Activated CD4-positive, alpha-beta T cell treated with anti-CD3 and anti-CD28 coated beads, Interleukin-2, amount 50 U/mL, for 24 hours (primary cell): ENCODE results near the gene ATP2B2.

Source experiments
- DNase-seq, 2 donors: peaks; one replicate each; pipeline ENCODE4 v3.0.0-alpha.2; 2020; ENCODE audit warnings: low read depth in 1 of 2, low spot score in 1 of 2

ATP2B2 gene

DNA sequence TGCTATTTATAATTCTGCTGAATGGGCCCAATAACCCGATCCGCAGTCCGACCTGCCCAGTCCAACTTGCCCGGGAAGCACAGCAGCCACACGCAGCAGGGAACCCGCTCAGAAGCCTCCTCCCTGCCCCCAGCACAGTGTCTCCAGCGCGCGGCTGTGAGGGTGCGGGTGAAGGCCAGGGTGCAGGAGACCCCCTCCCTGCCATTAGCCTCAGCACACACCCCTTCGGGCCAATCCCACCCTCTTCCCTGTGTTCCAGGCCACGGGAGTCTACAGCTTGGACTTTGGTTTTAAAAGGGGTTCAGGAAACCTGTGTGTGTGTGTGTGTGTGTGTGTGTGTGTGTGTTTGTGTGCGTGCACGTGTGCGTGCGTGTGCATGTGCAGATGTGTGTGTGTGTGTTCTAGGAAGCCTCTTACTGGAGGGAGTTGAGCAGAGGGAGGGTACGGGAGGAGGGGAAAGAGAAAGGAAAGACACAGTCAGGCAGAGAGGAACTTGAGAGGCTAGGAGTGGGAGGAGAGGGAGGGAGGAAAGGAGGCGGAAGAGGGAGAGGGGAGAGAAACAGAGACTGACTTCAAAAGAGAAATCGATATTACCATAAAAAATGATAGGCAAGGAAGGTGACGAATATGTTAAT, 34.2 kb downstream of the ATP2B2 start:
- DNase-seq, result no peak

GRCh38 chr3:10470120-10471053, 35.0 kb downstream of the ATP2B2 start:
- no peak for DNase-seq

DNA sequence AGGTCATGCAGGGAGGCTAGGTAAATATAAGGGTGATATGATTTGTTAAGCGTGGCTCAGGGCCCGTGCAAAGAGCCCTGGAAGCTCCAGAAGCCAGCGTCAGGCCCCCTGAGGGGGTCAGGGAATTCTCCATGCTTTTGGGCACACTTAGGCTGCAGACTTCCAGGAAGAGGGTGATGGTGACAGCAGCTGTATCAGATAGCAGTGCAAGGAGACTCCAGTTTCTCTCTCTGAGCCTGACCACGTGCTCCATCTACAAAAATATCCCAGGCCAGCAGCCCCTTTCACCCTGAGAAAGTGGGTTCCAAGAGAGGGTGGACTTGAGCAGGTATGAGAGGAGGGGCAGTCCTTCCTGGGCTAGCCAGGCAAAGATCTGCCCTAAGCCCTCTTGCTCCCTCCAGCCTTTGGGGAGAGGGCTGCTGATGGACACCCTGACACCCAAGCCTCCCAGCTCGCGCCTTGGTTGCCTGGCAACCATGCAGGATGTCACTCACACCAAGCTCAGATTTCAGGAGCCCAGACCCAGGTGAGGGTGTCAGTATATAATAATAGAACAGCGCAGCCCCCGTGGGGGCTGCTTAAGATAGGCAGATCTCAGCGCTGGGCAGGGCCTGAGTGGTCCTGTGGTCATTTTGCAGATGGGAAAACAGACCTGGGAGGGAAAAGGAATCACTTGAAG, 35.8 kb downstream of the ATP2B2 start:
- DNase-seq, result no peak

DNA sequence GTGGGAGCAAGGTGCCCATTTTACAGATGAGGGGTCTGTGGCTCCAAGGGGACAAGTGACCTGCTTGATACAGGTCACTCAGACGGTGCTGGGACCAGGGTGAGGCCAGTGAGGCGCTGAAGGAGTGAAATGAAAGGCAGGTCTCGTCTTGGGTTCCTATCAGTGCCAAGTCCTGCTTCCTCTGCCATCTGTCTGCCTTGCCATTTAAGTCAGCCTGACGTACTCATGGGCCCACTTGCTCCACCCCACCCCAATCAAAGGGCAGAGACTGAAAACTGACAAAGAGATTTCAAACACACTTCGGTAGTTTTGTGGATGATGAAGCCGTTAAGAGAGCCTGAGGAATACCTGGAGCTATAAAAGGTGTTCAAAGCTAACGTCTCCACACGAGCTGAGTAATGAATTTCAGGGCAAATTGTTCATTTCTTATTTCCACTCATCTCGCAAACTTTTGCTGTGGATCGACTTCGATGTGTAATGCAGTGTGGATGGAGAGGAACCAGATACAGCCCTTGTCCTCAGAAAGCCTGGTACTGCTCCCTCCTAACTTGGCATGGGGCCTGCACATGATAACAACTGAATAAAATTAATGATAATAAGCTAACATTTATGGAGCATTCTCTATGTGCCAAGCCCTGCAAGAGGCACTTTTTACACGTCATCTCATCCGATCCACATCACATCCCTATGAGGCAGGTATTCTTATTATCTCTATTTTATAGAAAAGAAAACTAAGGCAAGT, 36.6 kb downstream of the ATP2B2 start:
- no peak for DNase-seq

GRCh38 chr3:10467904-10468612, 37.3 kb downstream of the ATP2B2 start:
- no peak for DNase-seq

- no peak for DNase-seq
These were observed 38.2 kb downstream of the ATP2B2 start for GRCh38 chr3:10467204-10467603.

GRCh38 chr3:10466186-10466585, 39.2 kb downstream of the ATP2B2 start:
- no peak for DNase-seq

DNA sequence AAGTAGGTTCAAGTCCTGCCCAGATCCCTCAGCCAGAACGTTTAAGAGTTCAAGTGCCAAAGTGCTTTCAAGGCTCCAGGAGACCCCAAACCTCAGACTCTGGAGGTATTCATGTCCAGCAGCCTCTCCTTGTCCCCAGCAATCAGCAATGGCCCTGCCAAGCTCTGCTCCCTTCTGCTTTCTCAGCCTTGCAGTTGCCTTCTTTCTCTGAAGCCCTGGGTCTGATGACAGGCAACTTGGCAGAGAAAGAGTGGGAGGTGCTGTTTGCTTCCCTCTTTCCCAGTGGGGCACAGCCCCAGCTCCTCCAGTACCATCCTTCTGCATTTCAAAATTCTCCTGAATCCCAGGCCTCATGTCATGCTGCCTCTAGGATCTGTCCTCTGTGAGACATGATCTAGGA, 40.2 kb downstream of the ATP2B2 start:
- DNase-seq, result no peak

GRCh38 chr3:10463533-10464434, 41.6 kb downstream of the ATP2B2 start:
- no peak for DNase-seq

GRCh38 chr3:10462641-10463532, 42.5 kb downstream of the ATP2B2 start:
- DNase-seq, result no peak

- DNase-seq, result no peak
These were observed 44.3 kb downstream of the ATP2B2 start for GRCh38 chr3:10460951-10461545.

DNA sequence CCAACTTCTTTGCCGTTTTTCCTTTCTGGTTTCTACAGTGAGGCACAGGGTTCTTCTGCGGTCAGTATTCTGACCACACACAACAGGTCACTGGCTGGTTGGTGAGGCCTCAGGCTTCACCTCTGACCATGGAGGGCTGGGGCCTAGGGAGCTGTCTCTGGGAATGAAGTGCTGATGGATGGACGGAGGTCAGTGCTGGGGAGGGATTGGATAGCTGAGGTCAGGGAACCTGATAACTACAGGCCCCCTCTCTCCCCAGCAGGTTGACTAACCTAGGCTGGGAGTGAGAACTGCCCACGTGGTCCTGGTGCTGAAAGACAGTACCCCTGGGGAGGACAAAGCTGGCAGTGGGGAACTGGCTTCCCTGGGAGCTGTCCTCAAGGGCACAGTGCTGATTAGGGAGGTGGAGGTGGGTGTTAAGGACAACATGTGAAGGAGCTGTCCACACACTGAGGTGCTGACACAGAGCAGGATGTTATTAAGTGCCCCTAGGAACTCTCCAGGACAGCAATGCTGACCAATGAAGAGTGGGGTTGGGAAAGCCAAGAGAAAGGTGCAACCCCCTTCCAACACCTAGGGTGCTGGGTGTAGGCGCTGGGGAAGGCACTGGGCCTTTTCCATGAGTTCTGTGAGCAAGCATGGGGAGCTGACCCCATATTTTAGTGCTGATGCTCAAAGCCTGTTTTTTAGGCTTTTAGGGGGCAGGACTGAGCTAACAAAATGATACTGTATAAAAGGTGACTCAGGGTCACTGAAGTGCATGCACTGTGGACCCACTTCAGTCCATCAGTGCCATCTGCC, 45.2 kb downstream of the ATP2B2 start:
- peak in 1 of 2 donors; percentile 8 for DNase-seq

DNA sequence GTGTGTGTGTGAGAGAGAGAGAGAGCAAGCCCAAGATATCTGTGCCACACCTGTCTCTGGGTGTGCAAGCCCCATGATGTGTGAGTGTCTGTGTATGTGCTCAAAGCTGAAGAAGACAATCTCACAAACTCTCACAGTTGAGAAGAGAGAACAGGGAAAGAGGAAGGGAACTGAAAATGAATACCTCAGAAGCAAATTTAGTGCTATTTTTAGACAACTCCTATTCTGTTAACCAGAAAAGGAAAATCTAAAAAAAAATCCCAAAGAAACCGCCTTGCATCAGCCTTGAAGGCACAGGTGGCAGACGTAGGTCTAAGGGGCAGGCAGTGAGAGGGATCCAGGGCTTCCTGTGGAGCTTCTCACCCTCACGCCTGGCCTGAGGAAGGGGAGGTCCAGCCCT, 47.8 kb downstream of the ATP2B2 start:
- DNase-seq, result no peak

DNA sequence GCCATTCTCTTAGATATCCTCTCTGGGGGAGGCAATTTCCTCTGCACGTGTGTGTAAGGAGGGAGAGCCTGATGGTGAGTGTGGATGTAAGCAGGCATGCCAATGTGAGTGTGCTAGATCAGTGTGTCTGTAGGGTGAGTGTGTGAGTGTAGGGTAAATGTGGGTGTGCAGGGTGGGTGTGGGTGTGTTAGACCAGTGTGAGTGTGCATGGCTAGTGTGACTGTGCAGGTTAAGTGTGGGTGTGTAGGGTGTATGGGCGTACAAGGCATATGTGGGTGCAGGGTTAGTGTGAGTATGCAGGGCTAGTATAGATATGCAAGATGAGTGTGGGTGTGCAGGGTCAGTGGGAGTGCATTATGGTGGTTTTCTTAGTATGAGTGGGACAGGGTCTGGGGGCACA, 48.4 kb downstream of the ATP2B2 start:
- DNase-seq, result no peak

GRCh38 chr3:10455545-10455914, 49.9 kb downstream of the ATP2B2 start:
- no peak for DNase-seq

DNA sequence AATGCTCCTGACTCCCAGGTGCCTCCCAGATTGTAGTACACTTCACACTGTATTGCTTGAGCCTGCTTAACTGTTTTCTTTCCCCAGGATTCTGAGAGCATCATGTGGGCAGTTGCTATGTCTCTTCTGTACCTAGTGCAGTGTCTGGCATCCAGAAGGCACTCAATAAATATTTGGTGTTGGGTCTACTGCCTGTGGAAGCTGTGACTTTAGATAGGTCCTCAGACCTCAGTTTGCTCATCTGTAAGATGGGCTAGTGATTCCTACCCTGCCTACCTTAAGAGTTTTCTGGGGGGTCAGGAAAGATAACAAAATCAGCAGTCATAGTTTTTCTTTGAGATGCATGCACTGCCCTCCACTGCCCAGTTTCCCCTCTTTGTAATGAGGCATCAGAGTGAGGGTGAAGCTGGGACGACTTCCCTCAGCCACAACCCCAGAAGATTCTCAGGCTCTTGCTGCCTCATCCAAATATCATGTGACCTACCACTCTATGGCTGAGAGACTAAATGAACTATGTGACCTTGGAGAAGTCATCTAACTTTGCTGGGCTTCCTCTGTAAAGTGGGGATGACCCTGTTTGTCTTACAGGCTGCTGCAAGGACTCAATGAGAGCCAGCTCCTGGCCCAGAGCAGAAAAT, 50.4 kb downstream of the ATP2B2 start:
- no peak for DNase-seq
